COLO668 (cell line): ENCODE measurements around the gene PHLDA2.
A peak's percentile ranks its signal among the peaks of the same experiment; 100 is the strongest.
"Not testable (repeated sequence)": the region's sequence is repeated elsewhere in the genome, so short reads cannot be mapped to it uniquely, and the experiment has no call there.

ENCODE experiments used
- DNase-seq: peaks from one replicate; lab custom pipeline; 2025; ENCODE audit not compliant: unreplicated experiment; lab: John Stamatoyannopoulos, UW

Gene PHLDA2

DNA sequence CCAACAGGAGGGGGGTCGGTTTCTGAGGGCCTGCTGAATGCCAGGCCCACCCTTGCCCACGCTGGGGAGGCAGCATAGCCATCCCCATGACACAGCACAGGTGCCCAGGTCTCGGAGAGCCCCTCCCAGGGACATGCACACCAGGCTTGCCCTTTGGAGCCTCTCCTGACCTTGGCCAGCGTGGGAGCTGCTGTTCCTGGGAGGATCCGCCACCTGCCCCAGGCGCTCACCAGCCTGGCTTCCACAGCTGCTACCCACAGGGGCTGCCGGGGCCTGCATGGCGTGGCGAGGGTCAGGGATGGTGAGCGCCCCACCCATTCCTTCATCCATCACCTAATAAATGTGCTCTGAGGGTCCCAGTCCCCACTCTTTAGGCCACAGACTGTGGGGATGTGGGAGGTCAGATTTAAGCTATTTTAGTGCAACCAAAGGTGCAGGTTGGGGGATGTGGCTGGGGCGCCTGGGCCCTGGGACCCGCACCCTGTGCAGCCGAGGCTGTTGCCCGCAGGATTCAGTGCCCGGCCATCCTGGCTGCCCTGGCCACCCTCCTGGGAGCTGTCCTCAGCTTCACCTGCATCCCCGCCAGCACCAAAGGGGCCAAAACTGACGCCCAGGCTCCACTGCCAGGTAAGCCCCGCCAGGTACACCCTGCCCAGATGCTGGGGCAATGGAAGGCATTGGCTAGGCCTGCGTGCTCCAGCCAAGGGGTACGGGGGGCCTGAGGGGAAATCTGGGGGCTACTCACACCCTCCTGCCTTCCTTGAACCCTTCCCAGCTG, 12.9 kb downstream of the PHLDA2 start:
- DNase-seq, result no peak

DNA sequence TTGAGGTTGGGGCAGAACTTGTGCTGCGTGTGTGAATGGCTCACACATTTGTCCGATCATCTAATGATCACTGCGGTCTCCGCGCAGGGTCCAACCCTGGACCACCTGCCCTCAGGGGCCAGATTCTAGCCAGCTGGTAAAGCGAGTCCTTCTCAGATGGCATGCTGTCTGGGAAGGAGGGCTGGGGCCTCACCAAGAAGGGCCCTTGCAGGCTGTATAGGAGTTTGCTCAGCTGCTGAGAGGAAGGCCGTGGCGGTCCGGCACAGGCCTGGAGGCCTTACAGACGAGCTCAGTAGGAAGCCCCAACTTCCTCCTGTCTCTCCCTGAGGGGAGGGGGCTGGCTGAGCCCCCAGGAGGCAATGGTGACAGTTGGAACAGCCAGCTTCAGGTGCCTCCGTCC, 13.7 kb downstream of the PHLDA2 start:
- no peak for DNase-seq

DNA sequence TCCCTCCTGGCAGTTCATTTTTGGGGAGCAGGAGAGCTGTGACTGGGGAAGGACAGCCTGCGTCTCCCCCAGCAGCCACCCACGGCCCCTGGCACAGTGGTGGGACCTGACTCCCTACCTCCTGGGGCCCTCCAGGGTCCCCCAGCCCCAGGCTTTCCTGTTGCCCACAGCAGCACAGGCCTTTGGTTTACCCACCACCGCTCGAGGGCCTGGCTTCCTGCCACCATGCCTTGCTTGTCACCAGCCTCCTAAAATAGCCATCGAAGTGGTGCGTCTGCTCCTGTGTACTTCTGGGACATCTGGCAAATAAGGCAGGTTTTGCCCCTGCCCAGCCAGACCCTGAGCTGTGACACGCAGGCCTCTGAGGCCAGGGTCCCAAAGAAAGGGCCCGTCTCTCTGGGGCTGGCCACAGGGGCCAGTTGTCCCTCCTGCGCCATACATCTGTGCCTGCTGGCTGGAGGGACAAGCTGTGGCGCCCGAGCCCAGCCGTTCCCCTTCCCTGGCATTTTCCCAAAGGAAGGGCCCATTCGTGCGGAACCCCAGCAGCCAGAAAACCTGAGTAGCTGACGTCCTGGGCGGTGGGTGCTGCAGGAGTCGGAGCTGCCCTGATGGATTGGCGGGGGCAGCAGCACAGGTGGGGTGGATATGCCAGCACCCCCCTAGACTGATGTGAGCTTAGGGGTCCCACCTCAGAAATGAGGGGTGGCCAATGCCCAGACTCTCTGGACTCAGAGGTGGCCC, 14.6 kb downstream of the PHLDA2 start:
- DNase-seq, result no peak

DNA sequence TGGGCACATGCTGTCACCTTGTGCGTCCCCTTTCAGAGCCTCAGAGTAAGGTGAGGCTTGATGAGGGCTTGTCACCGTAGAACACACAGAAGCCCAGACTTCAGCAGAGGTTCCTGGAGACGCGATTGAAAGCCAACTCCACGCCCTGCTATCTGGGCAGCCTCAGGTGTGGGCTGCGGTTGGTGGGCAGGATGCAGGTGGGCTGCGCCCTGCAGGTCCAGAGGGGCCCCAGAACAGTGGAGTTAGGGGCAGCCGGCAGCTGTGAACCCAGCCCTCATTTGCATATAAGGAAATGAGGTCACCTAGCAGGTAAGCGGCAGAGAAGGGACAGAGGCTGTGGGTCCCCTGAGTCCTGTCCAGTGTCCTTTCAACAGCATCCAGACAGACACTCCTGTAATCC, 15.4 kb downstream of the PHLDA2 start:
- DNase-seq, result no peak

DNA sequence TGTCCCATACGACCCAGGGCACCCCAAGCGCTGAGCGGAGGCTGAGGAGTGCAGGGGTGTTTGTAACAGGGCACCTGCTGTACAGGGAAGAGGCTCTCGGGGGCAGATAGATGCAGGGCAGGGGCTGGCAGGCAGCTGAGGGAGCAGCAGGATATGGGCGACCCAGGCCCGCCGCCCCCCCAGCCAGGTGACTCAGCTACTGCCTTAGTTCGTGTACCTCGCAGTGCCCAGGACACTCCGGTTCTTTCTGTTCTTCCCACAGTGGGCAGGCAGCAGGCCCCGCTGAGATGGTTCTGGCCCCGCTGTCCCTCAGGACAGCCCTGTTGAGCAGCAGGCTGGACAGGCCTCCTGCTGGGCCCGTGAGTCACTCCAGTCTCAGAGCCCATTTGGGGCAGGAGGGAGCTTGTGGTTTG, 16.2 kb downstream of the PHLDA2 start:
- no peak for DNase-seq

DNA sequence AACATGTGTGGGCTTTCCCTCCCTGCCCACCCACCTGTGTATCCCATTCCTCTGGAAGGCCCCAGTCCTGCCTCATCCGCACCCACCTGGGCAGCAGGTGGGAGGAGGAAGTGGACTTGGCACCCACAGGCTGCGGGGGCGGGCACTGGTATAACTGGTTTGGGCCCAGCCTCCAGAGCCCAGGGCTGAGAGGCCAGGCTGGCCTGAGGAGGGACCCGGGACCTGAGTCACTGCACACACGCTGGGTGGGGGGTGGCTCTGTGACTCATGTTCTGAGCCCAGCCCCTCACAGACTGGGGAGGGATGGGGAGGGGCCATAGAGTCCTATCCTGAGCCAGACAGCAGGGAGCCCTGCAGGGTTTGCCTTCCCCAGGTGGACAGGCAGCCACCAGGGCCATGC, 16.7 kb downstream of the PHLDA2 start:
- DNase-seq, result peak; percentile 87

DNA sequence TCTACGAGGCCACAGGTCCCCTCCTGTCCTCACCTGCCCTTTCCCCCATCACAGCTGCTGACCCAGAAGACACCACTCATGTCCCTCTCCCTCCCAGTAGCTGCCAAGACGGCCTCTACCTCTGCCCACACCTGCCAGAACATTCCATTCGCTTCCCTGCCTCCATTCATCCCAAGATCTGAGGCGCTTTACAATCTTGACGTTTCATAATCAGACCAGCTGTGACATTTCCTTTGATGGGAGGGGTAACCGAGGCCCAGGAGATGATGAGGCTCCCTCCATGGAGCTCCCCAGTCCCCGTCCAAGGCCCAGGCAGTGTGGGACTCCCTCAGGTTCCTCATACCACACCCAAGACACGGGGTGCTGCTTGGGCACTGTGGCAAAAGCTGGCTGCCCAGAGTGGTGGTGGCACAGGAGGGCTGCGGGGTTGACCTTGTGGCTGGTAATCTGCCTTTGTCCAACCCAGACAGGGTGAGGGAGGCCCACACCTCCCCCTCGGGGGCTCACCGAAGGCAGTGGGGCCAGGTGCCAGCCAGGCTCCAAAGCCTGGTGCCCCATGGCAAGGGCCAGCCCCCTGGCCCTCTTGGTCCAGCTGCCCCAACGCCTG, 17.3 kb downstream of the PHLDA2 start:
- no peak for DNase-seq

DNA sequence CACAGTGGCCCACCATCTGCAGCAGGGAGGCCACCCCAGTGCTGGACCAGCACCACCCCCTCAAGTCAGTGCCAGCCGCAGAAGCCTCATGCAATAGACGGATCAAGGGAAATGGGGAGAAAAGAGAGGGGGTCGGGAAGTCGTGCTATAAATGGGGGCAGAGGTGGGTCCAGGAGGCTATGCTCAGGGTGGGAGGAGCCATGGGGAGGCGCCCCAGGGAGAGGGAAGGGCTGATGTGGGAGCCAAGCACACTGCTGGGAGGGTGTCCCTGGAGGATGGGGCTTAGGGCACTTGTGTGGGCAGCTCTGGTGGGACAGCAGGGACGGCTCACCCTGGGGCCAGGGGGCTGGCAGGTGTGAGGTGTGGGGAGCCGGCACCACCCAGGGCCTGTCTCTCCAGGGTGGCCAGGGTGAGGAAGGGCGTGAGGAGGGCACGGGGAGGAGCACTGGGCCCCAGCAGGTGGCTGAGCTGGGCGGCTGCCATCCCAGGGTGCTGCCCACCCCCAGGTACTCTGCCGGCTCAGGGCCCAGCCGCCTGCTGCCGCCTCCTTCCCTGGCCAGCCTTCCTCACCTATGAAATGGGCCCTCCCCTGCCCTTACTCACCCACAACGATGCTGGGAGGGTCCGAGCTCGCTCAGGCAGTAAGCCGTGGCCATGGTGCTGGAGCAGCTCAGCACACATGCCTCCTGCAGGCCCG, 18.0 kb downstream of the PHLDA2 start:
- DNase-seq, result no peak

DNA sequence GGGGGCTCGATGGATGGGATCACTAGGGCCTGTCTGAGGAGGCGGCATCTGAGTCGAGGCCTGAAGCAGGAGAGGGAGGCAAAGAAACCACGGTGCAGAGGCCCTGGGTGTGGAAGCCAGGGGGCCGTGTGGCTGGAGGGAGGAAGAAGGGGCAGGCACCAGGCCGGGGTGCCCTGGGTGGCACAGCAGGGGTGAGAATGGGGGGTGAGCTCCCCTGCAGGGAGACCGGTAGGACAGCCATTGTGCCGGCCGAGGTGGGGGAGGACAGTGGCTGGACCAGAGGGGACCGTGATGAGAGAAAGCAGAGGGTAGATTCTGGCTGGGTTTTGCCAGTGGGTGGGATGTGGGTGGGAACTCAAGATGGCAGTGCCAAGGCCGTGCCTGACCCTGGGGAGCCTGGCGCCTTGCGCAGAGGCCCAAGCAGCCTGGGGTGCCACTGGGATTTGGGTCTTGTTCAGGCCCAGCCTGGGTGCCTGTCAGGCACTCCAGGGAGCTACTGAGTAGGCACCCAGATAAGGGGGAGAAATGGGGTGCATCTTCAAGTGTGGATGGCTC, 18.7 kb downstream of the PHLDA2 start:
- no peak for DNase-seq

DNA sequence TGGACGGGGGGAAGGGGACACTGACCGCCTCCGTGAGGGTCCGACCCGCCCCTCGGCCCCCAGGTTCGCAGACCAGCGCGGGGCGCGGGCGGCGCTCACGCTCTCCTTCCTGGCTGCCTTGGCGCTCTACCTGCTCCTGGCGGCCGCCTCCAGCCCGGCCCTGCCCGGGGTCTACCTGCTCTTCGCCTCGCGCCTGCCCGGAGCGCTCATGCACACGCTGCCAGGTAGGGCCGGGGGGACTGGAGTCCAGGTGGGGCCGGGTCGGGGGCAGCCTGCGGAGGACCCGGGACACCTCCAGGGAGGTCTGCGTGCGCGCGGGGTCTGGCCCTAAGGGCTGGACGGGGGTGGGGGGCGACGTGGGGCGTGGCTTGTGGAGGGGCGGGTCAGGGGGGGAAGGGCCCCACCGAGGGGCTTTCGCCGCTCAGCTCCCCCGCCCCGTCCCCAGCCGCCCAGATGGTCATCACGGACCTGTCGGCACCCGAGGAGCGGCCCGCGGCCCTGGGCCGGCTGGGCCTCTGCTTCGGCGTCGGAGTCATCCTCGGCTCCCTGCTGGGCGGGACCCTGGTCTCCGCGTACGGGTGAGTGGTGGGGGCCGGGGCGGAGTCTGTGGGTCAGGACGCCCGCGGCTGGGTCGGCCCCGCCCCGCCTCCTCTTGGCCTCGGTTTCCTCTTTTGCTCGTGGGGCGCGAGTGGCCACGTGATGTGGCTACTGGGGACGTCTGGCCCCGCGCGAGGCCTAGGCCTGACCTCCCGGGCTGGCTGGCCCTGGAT, 19.9 kb downstream of the PHLDA2 start:
- no peak for DNase-seq

DNA sequence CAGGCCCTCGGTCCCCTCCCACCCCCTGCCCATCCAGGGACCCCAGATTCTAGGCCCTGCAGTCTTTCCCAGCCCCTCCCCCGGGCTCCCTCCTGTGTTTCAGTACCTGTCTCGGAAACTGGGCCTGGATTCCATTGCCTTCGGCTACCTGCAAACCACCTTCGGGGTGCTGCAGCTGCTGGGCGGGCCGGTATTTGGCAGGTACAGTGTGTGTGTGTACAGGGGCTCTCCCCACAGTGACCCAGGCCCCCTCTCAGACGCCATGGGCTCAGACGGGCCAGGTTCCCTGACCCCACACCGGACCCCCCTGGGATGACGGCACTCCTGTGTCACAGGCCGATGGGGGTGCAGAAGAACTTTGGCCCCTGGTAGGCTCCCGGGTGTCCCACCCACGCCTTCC, 21.1 kb downstream of the PHLDA2 start:
- DNase-seq, result no peak

DNA sequence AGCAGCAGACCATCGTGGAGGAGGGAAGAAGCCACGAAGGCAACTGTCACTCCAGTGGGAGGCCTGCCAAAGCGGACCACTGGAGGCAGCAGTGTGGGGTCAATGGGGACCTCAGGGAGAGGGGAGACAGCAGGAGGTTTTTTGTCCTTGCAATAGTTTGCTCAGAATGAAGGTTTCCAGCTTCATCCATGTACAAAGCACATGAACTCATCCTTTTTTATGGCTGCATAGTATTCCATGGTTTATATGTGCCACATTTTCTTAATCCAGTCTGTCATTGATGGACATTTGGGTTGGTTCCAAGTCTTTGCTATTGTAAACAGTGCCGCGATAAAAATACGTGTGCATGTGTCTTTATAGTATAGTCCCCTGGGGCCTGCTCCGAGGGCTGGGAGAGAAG, 23.9 kb downstream of the PHLDA2 start:
- not testable (repeated sequence) for DNase-seq

DNA sequence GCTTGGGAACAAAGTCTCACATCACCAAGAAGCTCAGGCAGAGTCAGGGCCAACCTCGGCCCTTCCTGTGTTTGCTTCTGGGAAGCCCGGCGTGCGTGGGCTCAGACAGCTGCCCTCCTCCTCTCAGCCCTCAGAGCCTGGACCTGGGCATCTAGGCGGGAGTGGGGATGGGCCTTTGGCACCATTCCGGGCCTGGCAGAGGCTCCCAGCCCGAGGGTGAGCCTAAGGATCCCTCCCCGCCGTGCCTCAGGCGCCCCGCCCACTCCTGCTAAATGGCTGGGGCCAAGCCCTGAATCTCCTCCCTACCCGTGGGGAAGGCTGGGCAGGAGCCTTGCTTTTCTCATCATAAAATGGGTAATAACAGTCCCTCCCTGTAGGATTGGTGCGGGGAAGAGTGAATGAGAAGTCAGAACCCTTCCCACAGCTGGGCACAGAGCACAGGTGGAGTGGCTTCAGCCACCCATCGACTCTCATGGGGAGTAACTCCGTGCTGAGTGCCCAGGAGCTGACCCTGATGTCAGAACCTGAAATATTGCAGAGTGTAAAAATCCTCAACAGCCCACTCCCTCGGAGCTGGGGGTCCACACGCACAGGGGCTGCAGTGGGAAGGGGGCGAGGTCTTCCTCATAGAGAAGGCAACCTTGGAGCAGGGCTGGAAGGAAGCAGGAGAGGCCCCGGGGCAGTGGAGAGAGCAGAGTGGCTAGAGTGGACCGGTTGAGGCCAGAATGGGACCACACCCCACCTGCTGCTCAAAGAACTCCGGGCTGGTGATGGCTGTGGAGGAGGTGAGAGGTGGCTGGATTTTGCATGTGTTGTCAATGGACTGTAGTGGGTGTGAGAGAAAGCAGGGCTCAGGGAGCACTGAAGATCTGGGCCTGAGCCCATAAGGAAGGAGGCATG, 24.8 kb downstream of the PHLDA2 start:
- peak; percentile 11 for DNase-seq

DNA sequence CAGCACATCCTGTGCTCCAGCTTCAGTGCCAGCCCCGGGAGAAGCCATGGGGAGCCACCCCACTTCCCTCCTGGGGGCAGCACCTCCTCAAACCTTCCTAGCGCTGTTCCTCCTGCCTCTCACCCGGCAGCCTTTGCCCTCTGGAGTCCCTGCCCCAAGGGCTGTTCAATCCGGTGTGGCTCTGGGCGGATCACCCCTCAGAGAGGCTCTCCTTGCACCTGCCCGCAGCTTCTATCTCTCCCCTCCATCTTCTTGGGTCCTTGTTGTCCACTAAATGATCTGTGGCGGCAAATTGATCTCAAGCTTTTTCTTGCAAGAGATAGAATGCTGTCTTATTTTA, 25.6 kb downstream of the PHLDA2 start:
- peak; percentile 37 for DNase-seq

DNA sequence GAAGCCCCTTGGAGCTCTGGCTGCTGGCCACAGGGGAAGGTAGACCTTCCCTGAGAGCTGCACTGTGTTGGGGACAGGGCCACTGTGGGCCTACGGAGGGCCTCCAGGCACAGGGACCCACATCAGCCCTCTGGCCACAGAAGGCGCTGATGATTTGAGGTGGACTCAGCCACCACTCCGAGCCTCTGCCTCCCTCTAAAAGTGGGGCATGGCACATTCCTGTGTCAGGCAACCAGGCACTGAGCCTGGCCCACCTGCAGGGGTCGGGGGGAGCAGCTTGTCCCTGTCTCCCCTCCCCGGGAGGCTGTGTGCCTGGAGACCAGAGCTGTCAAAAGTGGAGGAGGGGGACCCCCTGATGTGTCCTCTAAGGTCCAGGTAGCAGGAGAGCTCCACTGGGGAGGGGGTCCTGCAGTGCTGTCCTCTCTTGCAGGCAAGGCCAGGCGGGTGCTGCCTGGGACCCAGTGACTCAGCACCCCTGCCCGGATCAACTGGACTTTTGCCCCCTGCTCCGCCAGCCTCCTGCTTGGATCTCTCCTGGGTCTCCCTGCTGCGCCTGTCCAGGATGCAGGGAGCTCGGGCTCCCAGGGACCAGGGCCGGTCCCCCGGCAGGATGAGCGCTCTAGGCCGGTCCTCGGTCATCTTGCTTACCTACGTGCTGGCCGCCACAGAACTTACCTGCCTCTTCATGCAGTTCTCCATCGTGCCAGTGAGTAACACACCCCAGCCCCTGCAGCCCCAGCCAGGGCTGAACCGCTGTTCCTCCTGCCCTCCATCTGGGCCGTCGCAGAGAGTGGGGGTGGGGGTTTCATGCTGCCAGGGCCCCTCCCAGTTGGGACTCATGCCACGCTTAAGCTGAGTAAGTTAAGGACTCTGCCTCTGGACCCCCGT, 26.2 kb downstream of the PHLDA2 start:
- DNase-seq, result peak; percentile 39

DNA sequence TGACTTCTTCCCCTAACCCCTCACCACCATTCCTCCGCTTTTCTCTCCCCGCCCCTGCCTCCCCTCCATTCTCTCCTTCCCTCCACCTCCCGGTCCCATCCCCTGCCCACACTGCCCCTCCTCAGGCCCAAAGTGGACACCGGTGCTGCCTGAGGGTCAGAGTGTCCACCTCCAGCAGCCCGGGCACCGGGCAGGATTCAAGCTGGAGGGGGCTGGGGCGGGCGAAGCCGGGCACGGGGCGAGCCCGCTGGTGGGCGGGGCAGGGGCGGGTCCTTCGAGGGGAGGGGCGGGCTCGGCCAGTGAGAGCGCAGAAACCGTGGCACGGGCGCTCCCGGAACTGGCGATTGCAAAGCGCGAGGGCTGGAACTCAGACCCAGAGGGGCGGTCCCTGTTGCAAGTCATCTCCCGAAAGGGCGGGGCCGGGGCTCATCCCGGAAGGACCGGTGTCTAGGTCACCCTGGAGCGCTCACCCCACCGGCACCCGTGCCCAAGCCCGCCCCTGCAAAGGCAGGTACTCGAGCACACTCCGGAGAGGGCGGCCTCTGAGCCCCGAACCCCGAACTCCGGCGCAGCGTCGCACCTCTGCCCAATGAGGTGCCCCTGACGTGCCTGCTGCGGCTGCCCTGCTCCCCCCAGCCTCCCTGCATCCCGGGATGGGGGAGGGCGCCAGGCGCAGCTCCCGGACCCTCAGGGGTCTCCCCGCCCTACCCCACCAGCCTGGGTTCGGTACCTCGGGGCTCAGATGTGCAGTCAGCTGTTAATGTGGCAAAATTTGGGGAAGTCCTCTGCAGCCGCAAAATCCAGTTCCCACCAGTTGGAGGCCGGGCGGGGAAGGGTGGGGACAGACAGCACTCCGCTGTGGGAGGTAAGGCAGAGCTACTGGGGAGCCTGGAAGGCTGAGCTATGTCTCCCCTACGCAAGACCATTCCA, 27.1 kb downstream of the PHLDA2 start:
- DNase-seq, result peak; percentile 96

DNA sequence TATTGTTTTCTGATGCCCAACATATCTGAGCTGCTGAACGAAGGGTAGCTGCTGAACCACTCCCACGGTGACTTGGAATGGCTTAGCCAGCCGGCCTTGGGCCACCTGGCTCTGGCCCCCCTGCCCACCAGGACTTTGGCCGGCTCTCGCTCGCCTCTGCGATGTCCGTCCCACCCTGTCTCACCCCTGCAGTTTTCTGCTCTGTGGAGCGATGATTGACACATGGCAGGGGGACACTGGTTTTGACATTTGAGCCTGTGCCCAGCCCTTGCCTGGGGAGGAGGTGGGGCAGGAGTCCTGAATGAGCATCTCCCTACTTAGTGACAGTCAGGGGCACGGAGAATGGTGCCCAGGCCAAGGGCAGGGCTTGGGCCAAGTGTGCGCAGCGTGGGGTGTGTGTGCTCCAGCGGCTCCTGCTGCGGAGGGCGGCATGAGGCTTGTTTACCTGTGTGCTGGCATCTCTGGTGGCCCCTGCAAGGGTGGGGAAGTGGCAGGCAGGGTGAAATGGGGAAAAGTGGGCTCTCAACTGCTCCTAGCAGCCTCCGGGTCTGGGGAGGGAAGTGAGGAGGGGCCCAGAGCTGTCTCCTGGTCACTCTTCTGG, 27.9 kb downstream of the PHLDA2 start:
- DNase-seq, result no peak
